Measurements from ENCODE around the gene NTM.

The NTM gene

GRCh38 chr11:131615611-131616010 lies 245.2 kb downstream of the NTM start:
- Histone ChIP-seq H3K36me3 (replicated peaks; ENCODE audit: low read depth, low read length) (no peaks in the 10 kb centered on the region), H3K4me1 (ENCODE audit: low read length) (no peaks in the 10 kb centered on the region), H2AFZ (ENCODE audit: low read depth, low read length) (no peak overlapping the region), H3K9ac (ENCODE audit: low read length) (no peak overlapping the region), H3K79me2 (ENCODE audit: low read length) (no peaks in the 10 kb centered on the region), H3K4me2 (ENCODE audit: low read length) (no peak overlapping the region), H4K20me1 (ENCODE audit: insufficient read depth, low read length) (no peaks in the 10 kb centered on the region), H3K9me3 (ENCODE audit: insufficient read depth, low read length) (no peaks in the 10 kb centered on the region), H3K27ac (ENCODE audit: low read length) (no peak overlapping the region), H3K27me3 (ENCODE audit: low read depth, low read length) (peaks cover 90% of the 10 kb centered on the region), H3K4me3 (ENCODE audit: low read length) (no peak overlapping the region)
- TF ChIP-seq, protein P1, sequence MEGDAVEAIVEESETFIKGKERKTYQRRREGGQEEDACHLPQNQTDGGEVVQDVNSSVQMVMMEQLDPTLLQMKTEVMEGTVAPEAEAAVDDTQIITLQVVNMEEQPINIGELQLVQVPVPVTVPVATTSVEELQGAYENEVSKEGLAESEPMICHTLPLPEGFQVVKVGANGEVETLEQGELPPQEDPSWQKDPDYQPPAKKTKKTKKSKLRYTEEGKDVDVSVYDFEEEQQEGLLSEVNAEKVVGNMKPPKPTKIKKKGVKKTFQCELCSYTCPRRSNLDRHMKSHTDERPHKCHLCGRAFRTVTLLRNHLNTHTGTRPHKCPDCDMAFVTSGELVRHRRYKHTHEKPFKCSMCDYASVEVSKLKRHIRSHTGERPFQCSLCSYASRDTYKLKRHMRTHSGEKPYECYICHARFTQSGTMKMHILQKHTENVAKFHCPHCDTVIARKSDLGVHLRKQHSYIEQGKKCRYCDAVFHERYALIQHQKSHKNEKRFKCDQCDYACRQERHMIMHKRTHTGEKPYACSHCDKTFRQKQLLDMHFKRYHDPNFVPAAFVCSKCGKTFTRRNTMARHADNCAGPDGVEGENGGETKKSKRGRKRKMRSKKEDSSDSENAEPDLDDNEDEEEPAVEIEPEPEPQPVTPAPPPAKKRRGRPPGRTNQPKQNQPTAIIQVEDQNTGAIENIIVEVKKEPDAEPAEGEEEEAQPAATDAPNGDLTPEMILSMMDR (IDR thresholded peaks at IDR 0.05; ENCODE audit: low read depth, low read length): no peak
- TF ChIP-seq EZH2phosphoT487 (IDR thresholded peaks at IDR 0.05; ENCODE audit: low read depth): no peak

GRCh38 chr11:131616481-131617140 lies 246.2 kb downstream of the NTM start:
- H4K20me1 ChIP-seq (ENCODE audit: insufficient read depth, low read length): no peaks in the 10 kb centered on the region

GRCh38 chr11:131618201-131618600 lies 247.8 kb downstream of the NTM start:
- TF ChIP-seq, protein P1 (IDR thresholded peaks at IDR 0.05; ENCODE audit: low read depth, low read length): no peak
- no peak for TF ChIP-seq EZH2phosphoT487 (IDR thresholded peaks at IDR 0.05; ENCODE audit: low read depth)
- peaks cover 70% of the 10 kb centered on the region for H3K27me3 ChIP-seq (ENCODE audit: low read depth, low read length)
- H3K9me3 ChIP-seq (ENCODE audit: insufficient read depth, low read length): 0 out of 2 replicates have a peak, but pooled peaks cover 2% of the 10 kb centered on the region

More at GRCh38 chr11:131616481-131617140, 246.2 kb downstream of the NTM start:
- Histone ChIP-seq H3K36me3 (replicated peaks; ENCODE audit: low read depth, low read length) (no peaks in the 10 kb centered on the region), H2AFZ (ENCODE audit: low read depth, low read length) (no peak overlapping the region), H3K4me1 (ENCODE audit: low read length) (no peaks in the 10 kb centered on the region), H3K4me3 (ENCODE audit: low read length) (no peak overlapping the region), H3K9ac (ENCODE audit: low read length) (no peak overlapping the region), H3K27me3 (ENCODE audit: low read depth, low read length) (peaks cover 86% of the 10 kb centered on the region), H3K9me3 (ENCODE audit: insufficient read depth, low read length) (no peaks in the 10 kb centered on the region), H3K27ac (ENCODE audit: low read length) (no peak overlapping the region), H3K4me2 (ENCODE audit: low read length) (no peak overlapping the region), H3K79me2 (ENCODE audit: low read length) (no peaks in the 10 kb centered on the region)
- TF ChIP-seq EZH2phosphoT487 (IDR thresholded peaks at IDR 0.05; ENCODE audit: low read depth): no peak
- TF ChIP-seq, protein P1 (IDR thresholded peaks at IDR 0.05; ENCODE audit: low read depth, low read length): no peak

GRCh38 chr11:131622193-131622592 lies 251.8 kb downstream of the NTM start:
- TF ChIP-seq EZH2phosphoT487 (IDR thresholded peaks at IDR 0.05; ENCODE audit: low read depth): no peak
- TF ChIP-seq, protein P1 (IDR thresholded peaks at IDR 0.05; ENCODE audit: low read depth, low read length): no peak
- H3K9me3 ChIP-seq (ENCODE audit: insufficient read depth, low read length): 0 out of 2 replicates have a peak, but pooled peaks cover 4% of the 10 kb centered on the region
- H3K79me2 ChIP-seq (ENCODE audit: low read length): no peaks in the 10 kb centered on the region
- H3K36me3 ChIP-seq (replicated peaks; ENCODE audit: low read depth, low read length): no peaks in the 10 kb centered on the region
- H3K9ac ChIP-seq (ENCODE audit: low read length): no peak overlapping the region
- peaks cover 39% of the 10 kb centered on the region for H3K4me1 ChIP-seq (ENCODE audit: low read length)
- H3K4me3 ChIP-seq (ENCODE audit: low read length): no peak overlapping the region
- no peak overlapping the region for H2AFZ ChIP-seq (ENCODE audit: low read depth, low read length)
- peak overlapping the region; percentile 47 for H3K4me2 ChIP-seq (ENCODE audit: low read length)
- no peak overlapping the region for H3K27ac ChIP-seq (ENCODE audit: low read length)
- H3K27me3 ChIP-seq (ENCODE audit: low read depth, low read length): peaks cover 60% of the 10 kb centered on the region
- no peaks in the 10 kb centered on the region for H4K20me1 ChIP-seq (ENCODE audit: insufficient read depth, low read length)

More at GRCh38 chr11:131618201-131618600, 247.8 kb downstream of the NTM start:
- Histone ChIP-seq H3K79me2 (ENCODE audit: low read length) (no peaks in the 10 kb centered on the region), H4K20me1 (ENCODE audit: insufficient read depth, low read length) (no peaks in the 10 kb centered on the region), H3K4me1 (ENCODE audit: low read length) (peaks cover 15% of the 10 kb centered on the region), H3K4me2 (ENCODE audit: low read length) (no peak overlapping the region), H3K9ac (ENCODE audit: low read length) (no peak overlapping the region), H3K27ac (ENCODE audit: low read length) (no peak overlapping the region), H3K36me3 (replicated peaks; ENCODE audit: low read depth, low read length) (no peaks in the 10 kb centered on the region), H2AFZ (ENCODE audit: low read depth, low read length) (no peak overlapping the region), H3K4me3 (ENCODE audit: low read length) (no peak overlapping the region)

Data from OCI-LY3 (cell line).